ENCODE measurements around the gene CLASP1. TPM values are rescaled to one million over a fixed set of nuclear protein-coding genes. Genes with fewer than 3 reads are reported as not detected.
"Not testable (repeated sequence)": the region's sequence is repeated elsewhere in the genome, so short reads cannot be mapped to it uniquely, and the experiment has no call there.

CLASP1 gene
- total RNA-seq, 2 experiments from 2014 or later, result 62.3 to 76.1 TPM

- peaks cover 33% of the 10 kb centered on the region for H3K9me3 Mint-ChIP-seq (ENCODE audit: low read depth)
- CTCF ChIA-PET, result interaction anchor here (0.5 to 1.2 kb wide), 2 partner anchors 16 to 108 kb away, joined by 3 read pairs; no protein-coding TSS in a partner anchor
Measured at GRCh38 chr2:121682396-121683298, 33.4 kb upstream of the CLASP1 start.

GRCh38 chr2:121677855-121678254, 28.6 kb upstream of the CLASP1 start:
- DNase-seq, result no peak
- H3K9me3 Mint-ChIP-seq (ENCODE audit: low read depth), result peaks cover 37% of the 10 kb centered on the region
- no peak for ATAC-seq
- peaks cover 32% of the 10 kb centered on the region for H3K36me3 Mint-ChIP-seq
- H3K27me3 Mint-ChIP-seq, result peaks cover 4% of the 10 kb centered on the region
- CTCF ChIA-PET, result no interaction called here
- H3K27ac Mint-ChIP-seq, result no peak overlapping the region
- H3K4me1 Mint-ChIP-seq, result peaks cover 11% of the 10 kb centered on the region
- H3K4me3 Mint-ChIP-seq, result no peak overlapping the region

More at GRCh38 chr2:121682396-121683298, 33.4 kb upstream of the CLASP1 start:
- DNase-seq (no peak), ATAC-seq (no peak)
- Mint-ChIP-seq H3K27me3 (no peaks in the 10 kb centered on the region), H3K36me3 (peaks cover 33% of the 10 kb centered on the region), H3K27ac (no peak overlapping the region), H3K4me1 (peaks cover 15% of the 10 kb centered on the region), H3K4me3 (no peak overlapping the region)

DNA sequence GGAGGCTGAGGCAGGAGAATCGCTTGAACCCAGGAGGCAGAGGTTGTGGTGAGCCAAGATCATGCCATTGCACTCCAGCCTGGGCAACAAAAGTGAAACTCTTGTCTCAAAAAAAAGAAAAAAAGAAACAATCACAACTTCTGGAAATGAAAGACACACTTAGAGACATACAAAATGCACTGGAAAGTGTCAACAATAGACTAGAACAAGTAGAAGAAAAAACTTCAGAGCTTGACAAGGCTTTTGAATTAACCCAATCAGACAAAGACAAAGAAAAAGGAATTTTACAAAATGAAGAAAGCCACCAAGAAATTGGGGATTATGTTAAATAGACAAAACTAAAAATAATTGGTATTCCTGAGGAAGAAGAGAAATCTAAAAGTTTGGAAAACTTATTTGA, 22.4 kb upstream of the CLASP1 start:
- CTCF ChIA-PET, ATAC-seq, H3K27ac Mint-ChIP-seq, H3K4me3 Mint-ChIP-seq, H3K27me3 Mint-ChIP-seq, H3K4me1 Mint-ChIP-seq, DNase-seq: not testable (repeated sequence)
- peaks cover 28% of the 10 kb centered on the region for H3K9me3 Mint-ChIP-seq (ENCODE audit: low read depth)
- H3K36me3 Mint-ChIP-seq, result peaks cover 37% of the 10 kb centered on the region

DNA sequence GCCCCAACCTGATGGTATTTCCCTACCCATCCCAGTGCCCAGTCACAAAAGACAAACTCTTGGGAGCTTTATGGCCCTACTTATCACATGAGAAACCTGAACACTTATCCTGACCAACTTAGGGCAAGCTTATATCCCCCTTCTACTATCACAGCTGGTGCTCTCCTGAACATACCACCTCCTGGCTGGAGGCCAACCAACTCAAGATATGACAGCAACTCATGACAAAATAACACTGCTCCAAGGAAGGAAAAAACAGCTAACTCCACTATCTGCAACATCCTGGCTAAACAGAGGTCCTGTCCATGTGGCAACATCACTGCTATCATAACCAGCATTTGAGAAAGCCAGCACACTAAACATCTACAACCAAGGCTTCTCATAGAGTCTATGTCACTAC, 20.9 kb upstream of the CLASP1 start:
- Mint-ChIP-seq H3K36me3 (peaks cover 39% of the 10 kb centered on the region), H3K27ac (no peak overlapping the region)

GRCh38 chr2:121667618-121668017, 18.4 kb upstream of the CLASP1 start:
- ATAC-seq (no peak), DNase-seq (no peak)
- CTCF ChIA-PET, result interaction anchor here (1.6 kb wide), 1 partner anchor 13 kb away, joined by 3 read pairs; no protein-coding TSS in a partner anchor
- H3K9me3 Mint-ChIP-seq (ENCODE audit: low read depth), result peaks cover 12% of the 10 kb centered on the region
- H3K27ac Mint-ChIP-seq, result no peak overlapping the region
- peaks cover 4% of the 10 kb centered on the region for H3K27me3 Mint-ChIP-seq
- H3K36me3 Mint-ChIP-seq, result peaks cover 33% of the 10 kb centered on the region
- no peaks in the 10 kb centered on the region for H3K4me1 Mint-ChIP-seq
- no peak overlapping the region for H3K4me3 Mint-ChIP-seq

More for the DNA sequence above, 20.9 kb upstream of the CLASP1 start:
- DNase-seq, result no peak
- CTCF ChIA-PET, result interaction anchor here (0.6 kb wide), 1 partner anchor 11 kb away, joined by 3 read pairs; no protein-coding TSS in a partner anchor
- Mint-ChIP-seq H3K27me3 (peaks cover 8% of the 10 kb centered on the region), H3K4me1 (no peaks in the 10 kb centered on the region), H3K9me3 (ENCODE audit: low read depth) (peaks cover 24% of the 10 kb centered on the region), H3K4me3 (no peak overlapping the region)
- ATAC-seq, result no peak

- no peak for ATAC-seq
- Mint-ChIP-seq H3K4me1 (no peaks in the 10 kb centered on the region), H3K27ac (no peak overlapping the region), H3K4me3 (no peak overlapping the region), H3K36me3 (peaks cover 34% of the 10 kb centered on the region), H3K27me3 (peaks cover 2% of the 10 kb centered on the region), H3K9me3 (ENCODE audit: low read depth) (peaks cover 7% of the 10 kb centered on the region)
- CTCF ChIA-PET, result interaction anchor here (1.2 to 1.5 kb wide), 3 partner anchors 17 to 116 kb away, joined by 3 to 6 read pairs (median 3); no protein-coding TSS in a partner anchor
- DNase-seq, result no peak
Measured at GRCh38 chr2:121666042-121666441, 16.8 kb upstream of the CLASP1 start.

- Mint-ChIP-seq H3K27ac (no peak overlapping the region), H3K4me1 (no peaks in the 10 kb centered on the region), H3K27me3 (no peaks in the 10 kb centered on the region), H3K9me3 (ENCODE audit: low read depth) (peaks cover 4% of the 10 kb centered on the region), H3K4me3 (no peak overlapping the region), H3K36me3 (peaks cover 30% of the 10 kb centered on the region)
- DNase-seq (no peak), ATAC-seq (no peak)
- CTCF ChIA-PET, result interaction anchor here (1.2 to 1.5 kb wide), 3 partner anchors 18 to 116 kb away, joined by 3 to 6 read pairs (median 3); no protein-coding TSS in a partner anchor
Measured at GRCh38 chr2:121665504-121665903, 16.2 kb upstream of the CLASP1 start.

- Mint-ChIP-seq H3K4me1 (no peaks in the 10 kb centered on the region), H3K36me3 (peaks cover 27% of the 10 kb centered on the region)
- CTCF ChIA-PET, result no interaction called here
Measured at GRCh38 chr2:121664713-121665112, 15.5 kb upstream of the CLASP1 start.

GRCh38 chr2:121664086-121664485, 14.8 kb upstream of the CLASP1 start:
- H3K9me3 Mint-ChIP-seq (ENCODE audit: low read depth), result no peaks in the 10 kb centered on the region
- no peak overlapping the region for H3K4me3 Mint-ChIP-seq
- CTCF ChIA-PET, result no interaction called here
- peaks cover 27% of the 10 kb centered on the region for H3K36me3 Mint-ChIP-seq
- ATAC-seq (no peak), DNase-seq (no peak)
- no peaks in the 10 kb centered on the region for H3K27me3 Mint-ChIP-seq
- H3K4me1 Mint-ChIP-seq, result no peaks in the 10 kb centered on the region
- no peak overlapping the region for H3K27ac Mint-ChIP-seq

More at GRCh38 chr2:121664713-121665112, 15.5 kb upstream of the CLASP1 start:
- Mint-ChIP-seq H3K4me3 (no peak overlapping the region), H3K27ac (no peak overlapping the region), H3K27me3 (no peaks in the 10 kb centered on the region), H3K9me3 (ENCODE audit: low read depth) (no peaks in the 10 kb centered on the region)
- no peak for DNase-seq
- no peak for ATAC-seq

DNA sequence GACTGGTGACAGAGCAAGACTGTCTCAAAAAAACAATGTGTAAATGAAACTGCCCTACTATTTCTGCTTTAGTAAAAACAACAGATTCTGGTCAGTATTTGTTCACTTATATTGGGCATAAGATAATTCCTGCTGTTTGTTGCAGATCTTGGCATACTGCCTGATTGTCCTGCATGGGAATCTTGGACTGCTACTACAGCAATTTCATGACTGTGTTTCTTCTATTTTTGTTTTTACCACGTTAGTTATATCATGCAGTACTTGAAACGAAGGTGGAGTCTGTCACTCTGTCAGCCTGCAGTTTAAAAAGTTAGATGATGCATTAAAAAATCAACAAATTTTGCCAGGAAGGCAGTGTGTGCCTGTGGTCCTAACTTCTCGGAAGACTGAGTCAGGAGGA, 14.2 kb upstream of the CLASP1 start:
- Mint-ChIP-seq H3K4me1 (no peaks in the 10 kb centered on the region), H3K27ac (no peak overlapping the region), H3K36me3 (peaks cover 28% of the 10 kb centered on the region), H3K27me3 (no peaks in the 10 kb centered on the region), H3K4me3 (no peak overlapping the region), H3K9me3 (ENCODE audit: low read depth) (no peaks in the 10 kb centered on the region)
- ATAC-seq (no peak), DNase-seq (no peak)
- CTCF ChIA-PET, result interaction anchor here (1.7 kb wide), 1 partner anchor 67 kb away, joined by 4 read pairs; no protein-coding TSS in a partner anchor

- ATAC-seq (no peak), DNase-seq (no peak)
- Mint-ChIP-seq H3K36me3 (peaks cover 27% of the 10 kb centered on the region), H3K27ac (no peak overlapping the region), H3K4me3 (no peak overlapping the region), H3K27me3 (no peaks in the 10 kb centered on the region), H3K9me3 (ENCODE audit: low read depth) (no peaks in the 10 kb centered on the region), H3K4me1 (no peaks in the 10 kb centered on the region)
- CTCF ChIA-PET, result interaction anchor here (1.7 kb wide), 1 partner anchor 67 kb away, joined by 4 read pairs; no protein-coding TSS in a partner anchor
Measured at GRCh38 chr2:121662656-121663055, 13.4 kb upstream of the CLASP1 start.

GRCh38 chr2:121659933-121660332, 10.7 kb upstream of the CLASP1 start:
- Mint-ChIP-seq H3K36me3 (peaks cover 25% of the 10 kb centered on the region), H3K9me3 (ENCODE audit: low read depth) (no peaks in the 10 kb centered on the region), H3K27ac (no peak overlapping the region), H3K4me1 (no peaks in the 10 kb centered on the region), H3K27me3 (no peaks in the 10 kb centered on the region), H3K4me3 (no peak overlapping the region)
- ATAC-seq, result no peak
- CTCF ChIA-PET, result interaction anchor here (1.5 kb wide), 1 partner anchor 58 kb away, joined by 4 read pairs; no protein-coding TSS in a partner anchor
- no peak for DNase-seq

- DNase-seq; H3K27me3 Mint-ChIP-seq; ATAC-seq; H3K9me3 Mint-ChIP-seq (ENCODE audit: low read depth); H3K27ac Mint-ChIP-seq; H3K4me3 Mint-ChIP-seq: not testable (repeated sequence)
- Mint-ChIP-seq H3K36me3 (peaks cover 33% of the 10 kb centered on the region), H3K4me1 (peaks cover 11% of the 10 kb centered on the region)
- CTCF ChIA-PET, result interaction anchor here (0.6 kb wide), 1 partner anchor 41 kb away, joined by 3 read pairs; no protein-coding TSS in a partner anchor
Measured at GRCh38 chr2:121658393-121658792, 9.1 kb upstream of the CLASP1 start.
